H9 (cell line): ENCODE results near the gene FBXL13. TPM values are rescaled to one million over a fixed set of nuclear protein-coding genes. Genes with fewer than 3 reads are reported as not detected.
"Not testable (repeated sequence)": the region's sequence is repeated elsewhere in the genome, so short reads cannot be mapped to it uniquely, and the experiment has no call there.

Experiments used
- DNase-seq: peaks from one replicate; pipeline ENCODE4 v3.0.0-alpha.2; 2017
- H2AFZ ChIP-seq: one replicate; pipeline ENCODE4 v1.6.1; 2013; ENCODE audit warnings: mild to moderate bottlenecking, low read length, control low read depth, moderate library complexity
- H2AK5ac ChIP-seq: 2 replicates; pipeline ENCODE4 v1.6.1; 2013; ENCODE audit warnings: low read length, control low read depth, mixed read lengths; ENCODE audit not compliant: insufficient read length
- H2BK120ac ChIP-seq: one replicate; pipeline ENCODE4 v1.6.1; 2013; ENCODE audit warnings: low read depth, mild to moderate bottlenecking, low read length, control low read depth, inconsistent platforms; ENCODE audit not compliant: poor library complexity, severe bottlenecking
- H2BK12ac ChIP-seq: 2 replicates; pipeline ENCODE4 v1.6.1; 2013; ENCODE audit warnings: low read length, control low read depth, mixed read lengths, low read depth; ENCODE audit not compliant: insufficient read length
- H2BK15ac ChIP-seq: 2 replicates; pipeline ENCODE4 v1.6.1; 2013; ENCODE audit warnings: low read depth, low read length, control low read depth
- H2BK20ac ChIP-seq: one replicate; pipeline ENCODE4 v1.6.1; 2013; ENCODE audit warnings: low read depth, mild to moderate bottlenecking, low read length, control low read depth, inconsistent platforms; ENCODE audit not compliant: poor library complexity, severe bottlenecking
- H2BK5ac ChIP-seq: 2 replicates; pipeline ENCODE4 v1.6.1; 2013; ENCODE audit warnings: low read length, control low read depth, mixed read lengths; ENCODE audit not compliant: insufficient read length
- H3K14ac ChIP-seq: 2 replicates; pipeline ENCODE4 v1.6.1; 2013; ENCODE audit warnings: low read length, control low read depth; ENCODE audit not compliant: insufficient read depth
- H3K18ac ChIP-seq: 2 replicates; pipeline ENCODE4 v1.6.1; 2013; ENCODE audit warnings: low read depth, mild to moderate bottlenecking, mixed read lengths, low read length, control low read depth; ENCODE audit not compliant: insufficient read length
- H3K23ac ChIP-seq: 2 replicates; pipeline ENCODE4 v1.6.1; 2013; ENCODE audit warnings: low read length, control low read depth, mixed read lengths, low read depth; ENCODE audit not compliant: insufficient read length
- H3K23me2 ChIP-seq: 2 replicates; pipeline ENCODE4 v1.6.1; 2013; ENCODE audit warnings: low read depth, mild to moderate bottlenecking, mixed read lengths, low read length, control low read depth; ENCODE audit not compliant: insufficient read length, poor library complexity, severe bottlenecking
- H3K27ac ChIP-seq: 2 replicates; pipeline ENCODE4 v1.5.1; 2013; ENCODE audit warnings: low read length, control low read depth, mixed read lengths, low read depth; ENCODE audit not compliant: insufficient read length
- H3K27me3 ChIP-seq: 2 replicates; pipeline ENCODE4 v1.6.1; 2013; ENCODE audit warnings: low read length, control low read depth, inconsistent platforms; ENCODE audit not compliant: insufficient read depth
- H3K4ac ChIP-seq: 2 replicates; pipeline ENCODE4 v1.6.1; 2013; ENCODE audit warnings: low read depth, mild to moderate bottlenecking, control low read depth, inconsistent platforms, low read length, moderate library complexity
- H3K4me1 ChIP-seq: 2 replicates; pipeline ENCODE4 v1.6.1; 2013; ENCODE audit warnings: low read length, control low read depth, inconsistent platforms; ENCODE audit not compliant: insufficient read depth
- H3K4me2 ChIP-seq: 2 replicates; pipeline ENCODE4 v1.6.1; 2013; ENCODE audit warnings: low read length, control low read depth, mixed read lengths; ENCODE audit not compliant: insufficient read length, insufficient read depth
- H3K56ac ChIP-seq: 2 replicates; pipeline ENCODE4 v1.6.1; 2013; ENCODE audit warnings: low read depth, mild to moderate bottlenecking, mixed read lengths, low read length, control low read depth; ENCODE audit not compliant: insufficient read length
- H3K79me1 ChIP-seq: 2 replicates; pipeline ENCODE4 v1.6.1; 2013; ENCODE audit warnings: low read depth, mild to moderate bottlenecking, moderate library complexity, low read length, control low read depth, inconsistent platforms; ENCODE audit not compliant: insufficient read depth, poor library complexity, severe bottlenecking
- H3K79me2 ChIP-seq: 2 replicates; pipeline ENCODE4 v1.6.1; 2013; ENCODE audit warnings: low read length, control low read depth, inconsistent platforms; ENCODE audit not compliant: insufficient read depth
- H3K9ac ChIP-seq: 2 replicates; pipeline ENCODE4 v1.6.1; 2013; ENCODE audit warnings: low read length, control low read depth, mixed read lengths; ENCODE audit not compliant: insufficient read length; ENCODE audit errors: extremely low read depth
- H3K9me3 ChIP-seq: one replicate; pipeline ENCODE4 v1.6.1; 2013; ENCODE audit warnings: low read depth, low read length, inconsistent platforms; ENCODE audit not compliant: control insufficient read depth
- H3T11ph ChIP-seq: one replicate; pipeline ENCODE4 v1.6.1; 2013; ENCODE audit warnings: mild to moderate bottlenecking, low read length, control low read depth, inconsistent platforms
- H4K20me1 ChIP-seq: one replicate; pipeline ENCODE4 v1.6.1; 2013; ENCODE audit not compliant: control insufficient read depth, insufficient read length, insufficient read depth
- H4K5ac ChIP-seq: 2 replicates; pipeline ENCODE4 v1.6.1; 2013; ENCODE audit warnings: low read depth, mild to moderate bottlenecking, mixed read lengths, low read length, control low read depth; ENCODE audit not compliant: insufficient read length
- H4K8ac ChIP-seq: replicated peaks from 2 replicates; pipeline ENCODE4 v1.6.1; 2013; ENCODE audit warnings: low read length, control low read depth, mixed read lengths, low read depth; ENCODE audit not compliant: insufficient read length
- H4K91ac ChIP-seq: 2 replicates; pipeline ENCODE4 v1.6.1; 2013; ENCODE audit warnings: low read depth, mild to moderate bottlenecking, moderate library complexity, mixed read lengths, low read length, control low read depth; ENCODE audit not compliant: insufficient read length
- H3K27ac Mint-ChIP-seq, 3 experiments: 2 replicates in 2 of 3; 3 replicates in 1 of 3; pipeline ENCODE4 v1.8.0; 2020 to 2021; ENCODE audit warnings: mixed read lengths in 3 of 3, mild to moderate bottlenecking in 1 of 3, moderate library complexity in 1 of 3
- H3K27me3 Mint-ChIP-seq: 2 replicates; pipeline ENCODE4 v1.8.0; 2021; ENCODE audit warnings: low read depth, mild to moderate bottlenecking, moderate library complexity, mixed read lengths
- H3K36me3 Mint-ChIP-seq, 3 experiments: 2 replicates in 2 of 3; 3 replicates in 1 of 3; pipeline ENCODE4 v1.8.0; 2020 to 2021; ENCODE audit warnings: low read depth in 3 of 3, mixed read lengths in 3 of 3; ENCODE audit not compliant: insufficient read depth in 1 of 3
- H3K4me1 Mint-ChIP-seq, 2 experiments: 2 replicates each; pipeline ENCODE4 v1.8.0; 2020; ENCODE audit warnings: mixed read lengths in 2 of 2
- H3K4me3 Mint-ChIP-seq, 2 experiments: 2 replicates in 1 of 2; 3 replicates in 1 of 2; pipeline ENCODE4 v1.8.0; 2020 to 2021; ENCODE audit warnings: mild to moderate bottlenecking in 2 of 2, mixed read lengths in 2 of 2, moderate library complexity in 1 of 2
- H3K9me3 Mint-ChIP-seq, 2 experiments: 2 replicates in 1 of 2; 3 replicates in 1 of 2; pipeline ENCODE4 v1.8.0; 2020; ENCODE audit warnings: mild to moderate bottlenecking in 2 of 2, mixed read lengths in 2 of 2, moderate library complexity in 1 of 2
- WGBS: extraction: QIAGEN DNeasy Blood & Tissue Kit; methylation state at CpG from one replicate; pipeline ENCODE4 v1.1.7; 2013; ENCODE audit warnings: missing lambda C conversion rate, low lambda C conversion rate, mixed read lengths; ENCODE audit not compliant: insufficient read length; ENCODE audit errors: extremely low coverage; 5-methylcytosine and 5-hydroxymethylcytosine counted together
- total RNA-seq: library from RNA; stranded (reverse); gene quantifications from 2 replicates; pipeline ENCODE4 v1.2.1, GENCODE V29; 2021
- TF ChIP-seq, protein P1 (sequence below): fragments of 200-600 bp; sonication (generic); conservative IDR thresholded peaks from 3 replicates; pipeline ENCODE4 v1.8.0; 2021; ENCODE audit warnings: antibody characterized with exemption, mild to moderate bottlenecking

Gene FBXL13
- total RNA-seq, 1 experiment from 2014 or later = 4.4 TPM

GRCh38 chr7:103113164-103113563 is 38.6 kb upstream of the FBXL13 start:
- 100% methylated on average over 1 of the region's 2 CpGs for WGBS
- TF ChIP-seq, protein P1, sequence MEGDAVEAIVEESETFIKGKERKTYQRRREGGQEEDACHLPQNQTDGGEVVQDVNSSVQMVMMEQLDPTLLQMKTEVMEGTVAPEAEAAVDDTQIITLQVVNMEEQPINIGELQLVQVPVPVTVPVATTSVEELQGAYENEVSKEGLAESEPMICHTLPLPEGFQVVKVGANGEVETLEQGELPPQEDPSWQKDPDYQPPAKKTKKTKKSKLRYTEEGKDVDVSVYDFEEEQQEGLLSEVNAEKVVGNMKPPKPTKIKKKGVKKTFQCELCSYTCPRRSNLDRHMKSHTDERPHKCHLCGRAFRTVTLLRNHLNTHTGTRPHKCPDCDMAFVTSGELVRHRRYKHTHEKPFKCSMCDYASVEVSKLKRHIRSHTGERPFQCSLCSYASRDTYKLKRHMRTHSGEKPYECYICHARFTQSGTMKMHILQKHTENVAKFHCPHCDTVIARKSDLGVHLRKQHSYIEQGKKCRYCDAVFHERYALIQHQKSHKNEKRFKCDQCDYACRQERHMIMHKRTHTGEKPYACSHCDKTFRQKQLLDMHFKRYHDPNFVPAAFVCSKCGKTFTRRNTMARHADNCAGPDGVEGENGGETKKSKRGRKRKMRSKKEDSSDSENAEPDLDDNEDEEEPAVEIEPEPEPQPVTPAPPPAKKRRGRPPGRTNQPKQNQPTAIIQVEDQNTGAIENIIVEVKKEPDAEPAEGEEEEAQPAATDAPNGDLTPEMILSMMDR = no peak
- H3K27ac ChIP-seq = no peak overlapping the region
- H3K4me2 ChIP-seq = no peak overlapping the region
- no peak overlapping the region for H3K18ac ChIP-seq
- DNase-seq = no peak
- Mint-ChIP-seq H3K27ac (no peak overlapping the region; a peak in 1 of 7 replicates), H3K4me1 (no peaks in the 10 kb centered on the region), H3K9me3 (peaks cover 0 to 2% of the 10 kb centered on the region in 2 experiments; a peak in 1 of 5 replicates), H3K27me3 (no peaks in the 10 kb centered on the region), H3K4me3 (no peak overlapping the region), H3K36me3 (peaks cover 19 to 25% (median 24%) of the 10 kb centered on the region in 3 experiments; a peak in 6 of 7 replicates)
- no peak overlapping the region for H3K23ac ChIP-seq
- H3K14ac ChIP-seq = no peak overlapping the region
- H3K4ac ChIP-seq = no peak overlapping the region
- H4K5ac ChIP-seq = no peak overlapping the region
- no peak overlapping the region for H3T11ph ChIP-seq
- no peaks in the 10 kb centered on the region for H3K79me2 ChIP-seq
- no peaks in the 10 kb centered on the region for H3K79me1 ChIP-seq
- H2BK12ac ChIP-seq = no peak overlapping the region
- no peak overlapping the region for H2AFZ ChIP-seq
- H4K20me1 ChIP-seq = no peaks in the 10 kb centered on the region
- no peaks in the 10 kb centered on the region for H3K9me3 ChIP-seq
- no peak overlapping the region for H3K9ac ChIP-seq
- H3K23me2 ChIP-seq = no peaks in the 10 kb centered on the region
- no peak overlapping the region for H4K8ac ChIP-seq
- no peak overlapping the region for H2BK120ac ChIP-seq
- no peak overlapping the region for H2BK15ac ChIP-seq
- H3K56ac ChIP-seq = no peak overlapping the region
- H2BK20ac ChIP-seq = no peak overlapping the region
- H3K27me3 ChIP-seq = no peaks in the 10 kb centered on the region
- no peaks in the 10 kb centered on the region for H3K4me1 ChIP-seq
- no peak overlapping the region for H4K91ac ChIP-seq
- H2BK5ac ChIP-seq = no peak overlapping the region
- H2AK5ac ChIP-seq = no peak overlapping the region

GRCh38 chr7:103106703-103107070 is 32.1 kb upstream of the FBXL13 start:
- H3K4me3 Mint-ChIP-seq, H3K27me3 Mint-ChIP-seq, H4K91ac ChIP-seq, H2BK5ac ChIP-seq, H3K9me3 ChIP-seq, H4K20me1 ChIP-seq, H3K23ac ChIP-seq, H2BK20ac ChIP-seq, H3K4ac ChIP-seq, H2BK15ac ChIP-seq, H2AFZ ChIP-seq, H3K79me2 ChIP-seq, H3K27me3 ChIP-seq, H3K27ac ChIP-seq, H3K9ac ChIP-seq, H3K4me1 ChIP-seq, H3K9me3 Mint-ChIP-seq, DNase-seq, H3K4me2 ChIP-seq, H3K18ac ChIP-seq, H3K23me2 ChIP-seq, H4K5ac ChIP-seq, H3T11ph ChIP-seq, H4K8ac ChIP-seq, H2BK12ac ChIP-seq, H3K56ac ChIP-seq, H2AK5ac ChIP-seq, H3K79me1 ChIP-seq, H2BK120ac ChIP-seq, H3K14ac ChIP-seq: not testable (repeated sequence)
- peaks cover 13 to 15% of the 10 kb centered on the region in 2 experiments for H3K4me1 Mint-ChIP-seq
- H3K27ac Mint-ChIP-seq = peak overlapping the region in 1 of 3 experiments; percentile 72; a peak in 2 of 7 replicates
- H3K36me3 Mint-ChIP-seq = peaks cover 12 to 22% (median 22%) of the 10 kb centered on the region in 3 experiments; a peak in 6 of 7 replicates
- WGBS = no CpG with 5 or more reads among the region's 6 CpGs
